ENCODE data around the gene MYO3B.

- TF ChIP-seq CTCF (IDR thresholded peaks at IDR 0.05; ENCODE audit: low read length), result no peak
- TF ChIP-seq EZH2 (optimal IDR thresholded peaks at IDR 0.05; ENCODE audit: low read depth, low read length), result no peak
Measured at GRCh38 chr2:170236680-170237047, 58.7 kb downstream of the MYO3B start.
